ENCODE measurements around the gene ITPKB.

ITPKB gene

DNA sequence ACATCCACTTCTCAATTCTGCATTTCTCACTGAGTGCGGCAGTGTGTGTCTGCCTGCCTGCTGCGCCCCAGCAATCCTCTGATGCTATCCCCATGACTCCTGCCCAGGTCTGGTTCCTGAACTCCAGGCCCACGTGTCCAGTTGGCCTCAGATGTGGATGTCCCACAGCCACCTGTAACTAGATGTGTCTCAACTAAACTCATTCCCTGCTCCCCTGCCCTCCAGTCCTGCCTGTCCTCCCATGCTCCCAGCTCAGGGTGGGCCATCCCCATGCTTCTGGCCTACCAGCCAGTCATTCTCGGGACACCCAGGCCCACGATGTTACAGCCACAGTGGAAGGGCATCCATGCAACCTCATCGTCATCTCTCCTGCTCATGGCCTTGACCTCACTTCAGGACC is 113.8 kb downstream of the ITPKB start:
- Histone ChIP-seq H3K4me1 (ENCODE audit: low read length) (peaks cover 6% of the 10 kb centered on the region), H3K4me2 (ENCODE audit: low read depth, low read length) (no peak overlapping the region), H3K27ac (ENCODE audit: low read length) (no peak overlapping the region), H3K36me3 (replicated peaks; ENCODE audit: insufficient read depth, low read length) (no peaks in the 10 kb centered on the region), H3K27me3 (replicated peaks; ENCODE audit: insufficient read depth, low read length) (no peaks in the 10 kb centered on the region), H3K4me3 (ENCODE audit: low read length) (no peak overlapping the region), H3K9me2 (replicated peaks; ENCODE audit: insufficient read depth, low read length) (no peaks in the 10 kb centered on the region), H3F3A (ENCODE audit: insufficient read depth, low read length) (no peaks in the 10 kb centered on the region), H4K20me1 (ENCODE audit: insufficient read depth, low read length) (no peaks in the 10 kb centered on the region), H2AFZ (ENCODE audit: low read length) (no peak overlapping the region), H3K9ac (ENCODE audit: low read length) (no peak overlapping the region), H3K9me3 (replicated peaks; ENCODE audit: insufficient read depth, low read length) (no peaks in the 10 kb centered on the region), H3K79me2 (ENCODE audit: low read length) (no peaks in the 10 kb centered on the region)
- TF ChIP-seq EZH2 (optimal IDR thresholded peaks at IDR 0.05; ENCODE audit: low read depth, low read length) (no peak), CTCF (IDR thresholded peaks at IDR 0.05; ENCODE audit: low read length) (no peak), EZH2phosphoT487 (IDR thresholded peaks at IDR 0.05; ENCODE audit: low read length) (no peak)
- no peak for DNase-seq

DNA sequence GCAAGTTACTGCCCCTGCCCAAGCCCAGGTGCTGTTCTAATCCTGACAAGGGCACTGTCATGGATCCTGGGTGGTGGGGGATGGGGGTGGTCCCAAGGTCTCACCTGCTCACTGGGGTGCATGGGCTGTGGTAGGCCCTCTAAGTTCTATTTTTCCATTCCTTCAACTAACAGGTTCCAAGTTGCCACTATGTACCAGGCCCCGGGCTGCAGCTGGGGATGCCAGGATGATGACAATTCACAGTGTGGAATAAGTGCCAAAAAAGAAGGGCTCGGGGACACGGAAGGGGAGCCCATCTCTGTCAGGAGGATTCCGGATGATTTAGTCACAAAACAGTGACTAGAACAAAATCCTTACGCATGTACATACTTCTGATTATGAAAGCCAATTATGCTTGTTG is 114.6 kb downstream of the ITPKB start:
- TF ChIP-seq EZH2 (optimal IDR thresholded peaks at IDR 0.05; ENCODE audit: low read depth, low read length) (no peak), CTCF (IDR thresholded peaks at IDR 0.05; ENCODE audit: low read length) (no peak), EZH2phosphoT487 (IDR thresholded peaks at IDR 0.05; ENCODE audit: low read length) (no peak)
- Histone ChIP-seq H3K27me3 (replicated peaks; ENCODE audit: insufficient read depth, low read length) (no peaks in the 10 kb centered on the region), H3K27ac (ENCODE audit: low read length) (no peak overlapping the region), H3K9me3 (replicated peaks; ENCODE audit: insufficient read depth, low read length) (no peaks in the 10 kb centered on the region), H4K20me1 (ENCODE audit: insufficient read depth, low read length) (no peaks in the 10 kb centered on the region), H3K36me3 (replicated peaks; ENCODE audit: insufficient read depth, low read length) (no peaks in the 10 kb centered on the region), H3K4me1 (ENCODE audit: low read length) (peaks cover 6% of the 10 kb centered on the region), H3K9me2 (replicated peaks; ENCODE audit: insufficient read depth, low read length) (no peaks in the 10 kb centered on the region), H2AFZ (ENCODE audit: low read length) (no peak overlapping the region), H3K4me2 (ENCODE audit: low read depth, low read length) (no peak overlapping the region), H3F3A (ENCODE audit: insufficient read depth, low read length) (no peaks in the 10 kb centered on the region), H3K79me2 (ENCODE audit: low read length) (no peaks in the 10 kb centered on the region), H3K9ac (ENCODE audit: low read length) (no peak overlapping the region), H3K4me3 (ENCODE audit: low read length) (no peak overlapping the region)
- no peak for DNase-seq

DNA sequence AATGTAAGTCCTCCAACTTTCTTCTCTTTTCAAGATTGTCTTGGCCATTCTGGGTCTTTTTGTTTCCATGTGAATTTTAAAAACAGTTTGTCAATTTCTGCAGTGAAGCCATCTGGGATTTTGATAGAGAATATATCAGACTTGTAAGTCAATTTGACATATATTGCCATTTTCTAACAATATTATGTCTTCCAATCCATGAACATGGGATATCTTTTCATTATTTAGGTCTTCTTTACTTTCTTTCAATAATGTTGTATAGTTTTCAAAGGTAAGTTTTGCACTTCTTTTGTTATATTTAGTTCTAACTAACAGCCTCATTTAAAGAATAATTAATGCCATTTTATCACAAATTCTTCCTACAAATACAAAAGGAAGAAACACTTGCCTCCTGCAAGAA is 117.1 kb downstream of the ITPKB start:
- Histone ChIP-seq H3K79me2 (ENCODE audit: low read length) (no peaks in the 10 kb centered on the region), H3K4me1 (ENCODE audit: low read length) (peaks cover 6% of the 10 kb centered on the region), H3K36me3 (replicated peaks; ENCODE audit: insufficient read depth, low read length) (no peaks in the 10 kb centered on the region), H3K9me3 (replicated peaks; ENCODE audit: insufficient read depth, low read length) (no peaks in the 10 kb centered on the region), H3F3A (ENCODE audit: insufficient read depth, low read length) (no peaks in the 10 kb centered on the region), H4K20me1 (ENCODE audit: insufficient read depth, low read length) (no peaks in the 10 kb centered on the region), H2AFZ (ENCODE audit: low read length) (no peak overlapping the region), H3K4me2 (ENCODE audit: low read depth, low read length) (no peak overlapping the region), H3K9me2 (replicated peaks; ENCODE audit: insufficient read depth, low read length) (no peaks in the 10 kb centered on the region), H3K4me3 (ENCODE audit: low read length) (no peak overlapping the region), H3K9ac (ENCODE audit: low read length) (no peak overlapping the region), H3K27ac (ENCODE audit: low read length) (no peak overlapping the region), H3K27me3 (replicated peaks; ENCODE audit: insufficient read depth, low read length) (no peaks in the 10 kb centered on the region)
- no peak for DNase-seq
- TF ChIP-seq EZH2 (optimal IDR thresholded peaks at IDR 0.05; ENCODE audit: low read depth, low read length) = no peak
- no peak for TF ChIP-seq EZH2phosphoT487 (IDR thresholded peaks at IDR 0.05; ENCODE audit: low read length)
- TF ChIP-seq CTCF (IDR thresholded peaks at IDR 0.05; ENCODE audit: low read length) = no peak

Data from MM.1S (cell line).